IMR-90 (cell line): ENCODE measurements around the gene CATSPERB.

Experiments used
- CTCF ChIP-seq: conservative IDR thresholded peaks from 2 replicates; pipeline ENCODE4 v1.5.1; 2012; ENCODE audit warnings: mild to moderate bottlenecking, low read depth, low read length, improper control_type of control experiment
- ELK1 ChIP-seq: fragments of 150-350 bp; IDR thresholded peaks from 2 replicates; pipeline ENCODE4 v1.6.1; 2016; ENCODE audit warnings: low read depth, mild to moderate bottlenecking, low read length, moderate library complexity, borderline replicate concordance
- NFE2L2 ChIP-seq: fragments of 150-350 bp; IDR thresholded peaks from 2 replicates; pipeline ENCODE4 v1.6.1; 2016; ENCODE audit warnings: low read depth, mild to moderate bottlenecking, low read length
- POLR2A ChIP-seq: IDR thresholded peaks from 2 replicates; pipeline ENCODE4 v1.6.1; 2012; ENCODE audit warnings: mild to moderate bottlenecking, low read depth, low read length
- RFX5 ChIP-seq: IDR thresholded peaks from 2 replicates; pipeline ENCODE4 v1.8.0; 2012; ENCODE audit warnings: low read depth, mild to moderate bottlenecking, low read length, moderate library complexity

GRCh38 chr14:91609161-91609560 is 122.7 kb downstream of the CATSPERB start:
- TF ChIP-seq RFX5 = no peak
- no peak for TF ChIP-seq ELK1
- no peak for TF ChIP-seq CTCF
- TF ChIP-seq NFE2L2 = no peak
- no peak for TF ChIP-seq POLR2A
